ENCODE measurements around the gene ERC2. TPM values are rescaled to one million over a fixed set of nuclear protein-coding genes. Genes with fewer than 3 reads are reported as not detected.
A peak's percentile ranks its signal among the peaks of the same experiment; 100 is the strongest.

The ERC2 gene
- total RNA-seq, 6 donors from 2014 or later, result 0.67 to 14.7 (median 1.3) TPM

- H3K4me3 ChIP-seq, result no peak overlapping the region
- WGBS, 2 donors, result 73% methylated on average over 5 of the region's 5 CpGs
- H3K9me3 ChIP-seq, result no peaks in the 10 kb centered on the region
- ATAC-seq (ENCODE audit: low FRiP score in 2 of 2) (peak in 1 of 2 donors; percentile 61), DNase-seq (no peak)
- H3K27me3 ChIP-seq, result no peaks in the 10 kb centered on the region
- peak overlapping the region in 3 of 4 donors; percentile 59 to 80 (median 69) for H3K27ac ChIP-seq
- TF ChIP-seq POLR2A (IDR thresholded peaks at IDR 0.05) (no peak), POLR2AphosphoS5 (IDR thresholded peaks at IDR 0.05) (no peak)
- TF ChIP-seq, protein P1, sequence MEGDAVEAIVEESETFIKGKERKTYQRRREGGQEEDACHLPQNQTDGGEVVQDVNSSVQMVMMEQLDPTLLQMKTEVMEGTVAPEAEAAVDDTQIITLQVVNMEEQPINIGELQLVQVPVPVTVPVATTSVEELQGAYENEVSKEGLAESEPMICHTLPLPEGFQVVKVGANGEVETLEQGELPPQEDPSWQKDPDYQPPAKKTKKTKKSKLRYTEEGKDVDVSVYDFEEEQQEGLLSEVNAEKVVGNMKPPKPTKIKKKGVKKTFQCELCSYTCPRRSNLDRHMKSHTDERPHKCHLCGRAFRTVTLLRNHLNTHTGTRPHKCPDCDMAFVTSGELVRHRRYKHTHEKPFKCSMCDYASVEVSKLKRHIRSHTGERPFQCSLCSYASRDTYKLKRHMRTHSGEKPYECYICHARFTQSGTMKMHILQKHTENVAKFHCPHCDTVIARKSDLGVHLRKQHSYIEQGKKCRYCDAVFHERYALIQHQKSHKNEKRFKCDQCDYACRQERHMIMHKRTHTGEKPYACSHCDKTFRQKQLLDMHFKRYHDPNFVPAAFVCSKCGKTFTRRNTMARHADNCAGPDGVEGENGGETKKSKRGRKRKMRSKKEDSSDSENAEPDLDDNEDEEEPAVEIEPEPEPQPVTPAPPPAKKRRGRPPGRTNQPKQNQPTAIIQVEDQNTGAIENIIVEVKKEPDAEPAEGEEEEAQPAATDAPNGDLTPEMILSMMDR (IDR thresholded peaks at IDR 0.05), result no peak
- no peaks in the 10 kb centered on the region for H3K36me3 ChIP-seq
- H3K4me1 ChIP-seq, result peaks cover 0 to 14% (median 8%) of the 10 kb centered on the region in 4 donors
Observed at GRCh38 chr3:55812394-55813013, 655.8 kb downstream of the ERC2 start.

DNA sequence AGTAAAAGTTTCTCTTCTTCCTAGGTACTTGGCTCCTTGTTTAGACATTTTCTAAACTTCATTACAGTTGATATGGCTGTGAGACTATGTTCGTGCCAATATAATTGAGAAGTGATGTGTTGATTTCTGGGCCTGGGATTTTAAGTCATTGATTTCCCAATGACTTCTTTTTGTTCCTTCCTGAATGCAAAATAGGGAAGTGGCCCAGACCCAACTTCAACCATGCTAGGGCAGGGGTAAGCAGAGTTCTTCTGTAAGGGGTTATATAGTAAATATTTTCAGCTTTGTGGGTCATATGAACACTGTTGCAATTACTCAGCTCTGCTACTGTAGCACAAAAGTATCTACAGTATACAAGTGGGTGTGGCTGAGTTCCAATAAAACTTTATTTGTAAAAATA is 661.1 kb downstream of the ERC2 start:
- ATAC-seq (ENCODE audit: low FRiP score in 2 of 2) (no peak), DNase-seq (no peak)
- Histone ChIP-seq H3K4me1 (peaks cover 0 to 2% (median 0%) of the 10 kb centered on the region in 4 donors), H3K27ac (no peak overlapping the region), H3K4me3 (no peak overlapping the region), H3K27me3 (no peaks in the 10 kb centered on the region), H3K9me3 (no peaks in the 10 kb centered on the region), H3K36me3 (no peaks in the 10 kb centered on the region)
- TF ChIP-seq POLR2AphosphoS5 (IDR thresholded peaks at IDR 0.05), result no peak
- 75 to 81% methylated on average over 1 of the region's 1 CpG for WGBS, 2 donors

DNA sequence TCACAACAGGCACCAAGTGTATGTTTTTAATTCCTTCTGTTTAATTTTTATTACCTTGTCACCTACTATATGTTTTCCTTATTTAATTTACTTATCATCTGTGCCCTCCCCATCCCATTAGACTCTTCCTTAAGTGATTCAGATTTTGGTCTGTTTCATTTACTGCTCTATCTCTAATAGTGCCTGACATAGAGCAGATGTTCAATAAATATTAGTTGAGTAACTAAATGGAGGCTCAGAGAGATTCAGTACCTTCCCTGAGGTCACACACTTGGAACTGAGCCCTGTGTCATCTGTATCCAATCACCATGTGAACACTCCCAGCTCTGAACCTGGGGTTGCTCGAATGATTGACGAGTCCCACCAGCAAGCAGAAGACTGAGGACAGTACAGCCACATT is 663.1 kb downstream of the ERC2 start:
- no peaks in the 10 kb centered on the region for H3K36me3 ChIP-seq
- ATAC-seq (ENCODE audit: low FRiP score in 2 of 2) (no peak), DNase-seq (no peak)
- WGBS, 2 donors, result 80 to 95% methylated on average over 2 of the region's 2 CpGs
- H3K9me3 ChIP-seq, result no peaks in the 10 kb centered on the region
- H3K27ac ChIP-seq, result no peak overlapping the region
- TF ChIP-seq, protein P1 (IDR thresholded peaks at IDR 0.05), result no peak
- TF ChIP-seq EP300 (IDR thresholded peaks at IDR 0.05), result no peak
- no peak for TF ChIP-seq POLR2AphosphoS5 (IDR thresholded peaks at IDR 0.05)
- H3K4me3 ChIP-seq, result no peak overlapping the region
- H3K27me3 ChIP-seq, result no peaks in the 10 kb centered on the region
- no peaks in the 10 kb centered on the region for H3K4me1 ChIP-seq

DNA sequence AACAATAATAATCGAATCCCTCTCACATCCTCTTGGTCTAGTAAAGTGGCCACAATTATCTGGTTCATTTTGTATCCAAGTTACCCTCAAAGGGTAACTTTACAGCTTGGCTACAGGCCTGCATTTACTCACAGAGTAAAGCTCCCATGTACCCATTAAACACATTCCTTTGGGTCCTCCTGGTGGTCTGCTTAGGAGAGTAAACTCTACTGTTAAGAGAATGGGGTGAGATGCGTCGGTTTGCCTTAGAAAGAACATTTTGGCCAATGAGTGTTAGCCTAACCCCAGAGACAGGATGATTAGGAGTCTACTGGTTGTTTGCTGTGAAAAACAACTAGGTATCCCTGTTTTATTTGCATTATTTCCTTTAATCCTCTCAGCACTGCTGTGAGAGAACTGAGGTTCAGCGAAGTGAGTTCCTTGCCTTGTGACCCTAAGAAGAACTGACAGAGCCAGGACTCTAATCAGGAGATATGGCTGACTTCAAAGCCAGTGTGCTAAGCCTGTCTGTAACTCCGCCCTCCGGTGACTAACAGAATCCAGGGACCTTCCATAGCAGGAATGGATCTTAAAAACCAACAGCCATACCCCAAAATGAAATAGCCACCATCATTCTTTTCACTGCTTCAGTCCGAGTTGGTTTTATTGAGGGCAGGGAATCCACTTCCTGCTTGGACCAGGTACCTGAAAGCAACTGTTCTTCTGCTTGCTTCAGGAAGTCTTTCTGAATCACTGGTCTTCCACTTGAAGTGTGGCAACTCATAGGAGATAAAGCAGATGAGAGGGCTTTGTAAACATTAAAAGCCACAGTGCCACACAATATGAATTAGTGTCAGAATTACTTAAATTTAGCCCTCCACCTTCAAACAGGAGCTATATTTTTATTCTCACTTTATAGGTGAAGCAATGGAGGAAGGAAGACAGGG is 663.8 kb downstream of the ERC2 start:
- Histone ChIP-seq H3K9me3 (no peaks in the 10 kb centered on the region), H3K36me3 (no peaks in the 10 kb centered on the region), H3K4me1 (no peaks in the 10 kb centered on the region), H3K4me3 (no peak overlapping the region), H3K27me3 (no peaks in the 10 kb centered on the region), H3K27ac (no peak overlapping the region)
- whole genome bisulfite sequencing, 2 donors, result 78 to 88% methylated on average over 6 to 7 of the region's 7 CpGs
- DNase-seq (no peak), ATAC-seq (ENCODE audit: low FRiP score in 2 of 2) (no peak)
- TF ChIP-seq POLR2A (IDR thresholded peaks at IDR 0.05), result no peak
- no peak for TF ChIP-seq EP300 (IDR thresholded peaks at IDR 0.05)
- TF ChIP-seq POLR2AphosphoS5 (IDR thresholded peaks at IDR 0.05), result no peak
- TF ChIP-seq, protein P1 (IDR thresholded peaks at IDR 0.05), result no peak

DNA sequence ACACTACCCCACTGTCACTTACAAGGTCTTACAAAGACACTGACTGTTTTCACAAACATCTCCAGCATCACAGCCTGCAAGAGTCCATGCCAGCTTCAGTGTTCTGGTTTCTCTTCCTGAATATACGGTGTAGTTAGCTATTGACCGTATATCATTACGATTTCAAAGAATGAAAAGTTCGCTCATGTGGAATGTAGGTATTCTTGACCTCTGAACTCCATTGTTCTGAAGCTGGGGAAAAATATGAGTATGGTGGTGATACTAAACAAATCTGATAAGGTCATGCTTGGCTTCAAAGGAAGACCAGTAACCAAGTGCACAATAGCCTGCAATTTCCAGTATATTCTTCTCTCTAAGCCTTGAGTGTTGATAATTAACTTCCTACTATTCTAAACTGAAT is 665.5 kb downstream of the ERC2 start:
- no peaks in the 10 kb centered on the region for H3K27me3 ChIP-seq
- H3K4me3 ChIP-seq, result no peak overlapping the region
- 59 to 76% methylated on average over 4 of the region's 4 CpGs for WGBS, 2 donors
- H3K4me1 ChIP-seq, result no peaks in the 10 kb centered on the region
- DNase-seq, result no peak
- TF ChIP-seq, protein P1 (IDR thresholded peaks at IDR 0.05), result no peak
- TF ChIP-seq POLR2AphosphoS5 (IDR thresholded peaks at IDR 0.05) (no peak), EP300 (IDR thresholded peaks at IDR 0.05) (no peak), POLR2A (IDR thresholded peaks at IDR 0.05) (no peak)
- H3K36me3 ChIP-seq, result no peaks in the 10 kb centered on the region
- H3K27ac ChIP-seq, result no peak overlapping the region
- no peak for ATAC-seq (ENCODE audit: low FRiP score in 2 of 2)
- H3K9me3 ChIP-seq, result no peaks in the 10 kb centered on the region

Measured in upper lobe of left lung (tissue), 6 donors.